Measurements from ENCODE around the gene SMIM23. TPM values are rescaled to one million over a fixed set of nuclear protein-coding genes. Genes with fewer than 3 reads are reported as not detected.

SMIM23 gene
- total and polyA plus RNA-seq, 2 donors (not counting 1 experiment from before 2014, with no cell fraction given) = not detected

DNA sequence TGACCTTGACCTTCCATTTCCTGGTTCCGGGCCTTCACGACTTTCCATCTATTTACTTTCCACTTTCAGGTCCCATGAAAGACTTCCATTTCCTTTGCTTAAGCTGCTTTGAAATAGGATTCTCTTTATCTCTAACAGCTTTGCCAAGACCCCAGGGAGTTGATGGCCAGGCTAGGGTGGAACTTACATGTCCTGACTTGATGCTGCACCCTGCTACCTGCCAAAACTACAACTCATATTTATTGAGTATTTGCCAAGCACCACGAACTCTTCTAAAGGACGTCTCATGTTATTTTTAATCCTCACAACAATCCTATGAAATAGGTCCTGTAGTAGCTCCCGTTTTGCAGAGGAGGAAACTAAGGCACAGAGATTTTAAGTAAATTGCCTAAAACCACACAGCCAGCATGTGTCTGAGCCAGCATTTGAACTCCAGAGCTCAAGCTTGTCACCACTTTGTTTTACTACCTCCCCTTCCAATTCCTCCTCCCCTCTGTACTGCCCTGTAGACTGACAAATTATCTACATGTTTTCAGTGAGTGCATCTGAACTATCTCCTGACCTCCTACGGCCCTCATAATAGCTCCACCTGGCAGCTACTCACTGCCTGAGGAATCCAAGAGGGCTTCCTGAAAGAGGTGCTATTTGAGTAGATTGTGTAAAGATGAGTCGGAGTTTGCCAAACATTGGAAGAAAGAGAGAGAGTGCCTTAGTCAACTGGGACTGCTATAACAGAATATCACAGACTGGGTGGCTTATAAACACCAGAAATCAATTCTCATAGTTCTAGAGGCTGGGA, 38.4 kb upstream of the SMIM23 start:
- Mint-ChIP-seq H3K27ac (no peak overlapping the region), H3K4me3 (no peak overlapping the region), H3K27me3 (peaks cover 6% of the 10 kb centered on the region), H3K9me3 (ENCODE audit: insufficient read depth) (no peaks in the 10 kb centered on the region), H3K4me1 (peaks cover 10% of the 10 kb centered on the region)
- WGBS (ENCODE audit: insufficient coverage) = 93% methylated on average over 6 of the region's 7 CpGs
- intact Hi-C loops (cut with micrococcal nuclease) = no loop called here
- no peak for DNase-seq
- CTCF ChIA-PET = no interaction called here
- TF ChIP-seq, protein P1, sequence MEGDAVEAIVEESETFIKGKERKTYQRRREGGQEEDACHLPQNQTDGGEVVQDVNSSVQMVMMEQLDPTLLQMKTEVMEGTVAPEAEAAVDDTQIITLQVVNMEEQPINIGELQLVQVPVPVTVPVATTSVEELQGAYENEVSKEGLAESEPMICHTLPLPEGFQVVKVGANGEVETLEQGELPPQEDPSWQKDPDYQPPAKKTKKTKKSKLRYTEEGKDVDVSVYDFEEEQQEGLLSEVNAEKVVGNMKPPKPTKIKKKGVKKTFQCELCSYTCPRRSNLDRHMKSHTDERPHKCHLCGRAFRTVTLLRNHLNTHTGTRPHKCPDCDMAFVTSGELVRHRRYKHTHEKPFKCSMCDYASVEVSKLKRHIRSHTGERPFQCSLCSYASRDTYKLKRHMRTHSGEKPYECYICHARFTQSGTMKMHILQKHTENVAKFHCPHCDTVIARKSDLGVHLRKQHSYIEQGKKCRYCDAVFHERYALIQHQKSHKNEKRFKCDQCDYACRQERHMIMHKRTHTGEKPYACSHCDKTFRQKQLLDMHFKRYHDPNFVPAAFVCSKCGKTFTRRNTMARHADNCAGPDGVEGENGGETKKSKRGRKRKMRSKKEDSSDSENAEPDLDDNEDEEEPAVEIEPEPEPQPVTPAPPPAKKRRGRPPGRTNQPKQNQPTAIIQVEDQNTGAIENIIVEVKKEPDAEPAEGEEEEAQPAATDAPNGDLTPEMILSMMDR (IDR thresholded peaks at IDR 0.05) = no peak
- no peak for TF ChIP-seq EZH2 (IDR thresholded peaks at IDR 0.05; ENCODE audit: borderline replicate concordance, insufficient read depth, low read depth, low read length, poor library complexity, severe bottlenecking)
- no peak overlapping the region for H3K27ac ChIP-seq (ENCODE audit: low read length in 2 of 2)
- H3K36me3 ChIP-seq (replicated peaks in 1 of 2; ENCODE audit: control extremely low read depth in 1 of 2, control insufficient read depth in 1 of 2, extremely low read depth in 1 of 2, insufficient read depth in 2 of 2, low read length in 1 of 2) = no peaks in the 10 kb centered on the region
- no peak overlapping the region for H3K4me3 ChIP-seq (ENCODE audit: control extremely low read depth in 1 of 5, extremely low read depth in 1 of 5, insufficient read depth in 1 of 5, low read depth in 2 of 5, low read length in 4 of 5)
- H4K20me1 ChIP-seq (ENCODE audit: control insufficient read depth, insufficient read depth, low read length, poor library complexity, severe bottlenecking) = no peaks in the 10 kb centered on the region
- no peaks in the 10 kb centered on the region for H3K27me3 ChIP-seq (replicated peaks in 1 of 4; ENCODE audit: control extremely low read depth in 1 of 4, control insufficient read depth in 3 of 4, insufficient read depth in 4 of 4, low read length in 3 of 4)
- no peak overlapping the region for H3K9ac ChIP-seq (ENCODE audit: low read length)
- no peak overlapping the region for H2AFZ ChIP-seq (ENCODE audit: insufficient read depth, low read depth, low read length, poor library complexity, severe bottlenecking)
- no peaks in the 10 kb centered on the region for H3K9me3 ChIP-seq (ENCODE audit: control extremely low read depth in 1 of 3, control insufficient read depth in 2 of 3, insufficient read depth in 1 of 3, low read length in 2 of 3)
- POLR2A ChIA-PET = no interaction called here
- ATAC-seq (ENCODE audit: low read depth) = no peak
- no peak overlapping the region for H3K4me2 ChIP-seq (replicated peaks; ENCODE audit: low read depth, low read length, poor library complexity, severe bottlenecking)
- no peaks in the 10 kb centered on the region for H3K79me2 ChIP-seq (ENCODE audit: control insufficient read depth, insufficient read depth, low read length)
- H3K4me1 ChIP-seq (ENCODE audit: control insufficient read depth in 2 of 2, insufficient read depth in 2 of 2, low read length in 2 of 2) = peaks cover 6 to 12% of the 10 kb centered on the region in 2 donors

DNA sequence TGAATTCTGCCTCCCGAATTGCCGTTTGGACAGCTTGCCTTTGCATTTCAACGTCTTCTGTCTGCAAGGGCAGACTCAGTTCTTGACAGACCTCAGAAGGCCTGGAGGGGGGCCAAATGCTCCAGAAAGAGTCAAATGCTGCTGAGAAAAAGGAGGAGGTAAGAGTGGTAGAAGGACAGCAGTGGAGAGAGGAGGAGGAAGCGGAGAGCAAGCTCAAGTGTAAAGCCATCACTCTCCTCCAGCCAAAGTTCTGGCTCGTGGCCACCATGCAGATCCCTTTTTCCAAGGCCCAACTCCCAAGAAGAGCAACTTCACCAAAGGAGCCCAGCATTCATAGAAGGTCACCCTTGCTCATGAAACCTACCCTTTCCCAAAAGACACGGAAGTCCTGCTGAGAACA, 36.9 kb upstream of the SMIM23 start:
- Histone ChIP-seq H3K27me3 (replicated peaks in 1 of 4; ENCODE audit: control extremely low read depth in 1 of 4, control insufficient read depth in 3 of 4, insufficient read depth in 4 of 4, low read length in 3 of 4) (no peaks in the 10 kb centered on the region), H3K79me2 (ENCODE audit: control insufficient read depth, insufficient read depth, low read length) (no peaks in the 10 kb centered on the region), H3K9me3 (ENCODE audit: control extremely low read depth in 1 of 3, control insufficient read depth in 2 of 3, insufficient read depth in 1 of 3, low read length in 2 of 3) (no peaks in the 10 kb centered on the region), H3K4me2 (replicated peaks; ENCODE audit: low read depth, low read length, poor library complexity, severe bottlenecking) (no peak overlapping the region), H4K20me1 (ENCODE audit: control insufficient read depth, insufficient read depth, low read length, poor library complexity, severe bottlenecking) (no peaks in the 10 kb centered on the region), H2AFZ (ENCODE audit: insufficient read depth, low read depth, low read length, poor library complexity, severe bottlenecking) (no peak overlapping the region), H3K36me3 (replicated peaks in 1 of 2; ENCODE audit: control extremely low read depth in 1 of 2, control insufficient read depth in 1 of 2, extremely low read depth in 1 of 2, insufficient read depth in 2 of 2, low read length in 1 of 2) (no peaks in the 10 kb centered on the region), H3K4me3 (ENCODE audit: control extremely low read depth in 1 of 5, extremely low read depth in 1 of 5, insufficient read depth in 1 of 5, low read depth in 2 of 5, low read length in 4 of 5) (no peak overlapping the region), H3K4me1 (ENCODE audit: control insufficient read depth in 2 of 2, insufficient read depth in 2 of 2, low read length in 2 of 2) (no peaks in the 10 kb centered on the region), H3K27ac (ENCODE audit: low read length in 2 of 2) (no peak overlapping the region), H3K9ac (ENCODE audit: low read length) (no peak overlapping the region)
- ATAC-seq (ENCODE audit: low read depth) = no peak
- WGBS (ENCODE audit: insufficient coverage) = 96% methylated on average over 5 of the region's 6 CpGs
- H3K4me3 Mint-ChIP-seq = no peak overlapping the region
- no peak for DNase-seq
- no peak for TF ChIP-seq EZH2 (IDR thresholded peaks at IDR 0.05; ENCODE audit: borderline replicate concordance, insufficient read depth, low read depth, low read length, poor library complexity, severe bottlenecking)
- TF ChIP-seq, protein P1 (IDR thresholded peaks at IDR 0.05) = no peak
- H3K9me3 Mint-ChIP-seq (ENCODE audit: insufficient read depth) = no peaks in the 10 kb centered on the region
- ChIA-PET CTCF (no interaction called here), POLR2A (no interaction called here)
- H3K4me1 Mint-ChIP-seq = no peaks in the 10 kb centered on the region
- peaks cover 6% of the 10 kb centered on the region for H3K27me3 Mint-ChIP-seq
- no peak overlapping the region for H3K27ac Mint-ChIP-seq
- intact Hi-C loops (cut with micrococcal nuclease) = no loop called here
